SK-MEL-5 (cell line): ENCODE measurements around the gene GGCT. TPM values are rescaled to one million over a fixed set of nuclear protein-coding genes. Genes with fewer than 3 reads are reported as not detected.
A peak's percentile ranks its signal among the peaks of the same experiment; 100 is the strongest.
"Not testable (repeated sequence)": the region's sequence is repeated elsewhere in the genome, so short reads cannot be mapped to it uniquely, and the experiment has no call there.

ENCODE experiments used
- DNase-seq: peaks from one replicate; pipeline ENCODE4 v3.0.0-alpha.2; 2016; ENCODE audit warnings: low read depth, low spot score
- in situ Hi-C: cut with HindIII; loops from 2 replicates; pipeline ENCODE4 v1.10.0; 2016; ENCODE audit warnings: low sequenced_read_pairs, high pct_unique_total_duplicates, low pct_unique_long_range_greater_than_20kb
- polyA plus RNA-seq, 2 experiments: library from polyadenylated mRNA; depleted of rRNA; stranded (reverse); fragments of >200 nt; gene quantifications; 2 replicates each; pipeline ENCODE4 v1.2.3, GENCODE V29; 2015
- total RNA-seq: library from RNA; depleted of rRNA; stranded (reverse); fragments of >200 nt; shearing (Covaris generic); gene quantifications from 2 replicates; pipeline ENCODE4 v1.2.3, GENCODE V29; 2014; rRNA removed

Gene GGCT, protein sequence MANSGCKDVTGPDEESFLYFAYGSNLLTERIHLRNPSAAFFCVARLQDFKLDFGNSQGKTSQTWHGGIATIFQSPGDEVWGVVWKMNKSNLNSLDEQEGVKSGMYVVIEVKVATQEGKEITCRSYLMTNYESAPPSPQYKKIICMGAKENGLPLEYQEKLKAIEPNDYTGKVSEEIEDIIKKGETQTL
- total RNA-seq = 131 and 143 TPM in 2 replicates
- polyA plus RNA-seq (2015; cell fraction: cytosol; rRNA removed) = 111 and 123 TPM in 2 replicates
- 34.6 and 36.1 TPM in 2 replicates for polyA plus RNA-seq (2015; cell fraction: nucleus; rRNA removed)

DNA sequence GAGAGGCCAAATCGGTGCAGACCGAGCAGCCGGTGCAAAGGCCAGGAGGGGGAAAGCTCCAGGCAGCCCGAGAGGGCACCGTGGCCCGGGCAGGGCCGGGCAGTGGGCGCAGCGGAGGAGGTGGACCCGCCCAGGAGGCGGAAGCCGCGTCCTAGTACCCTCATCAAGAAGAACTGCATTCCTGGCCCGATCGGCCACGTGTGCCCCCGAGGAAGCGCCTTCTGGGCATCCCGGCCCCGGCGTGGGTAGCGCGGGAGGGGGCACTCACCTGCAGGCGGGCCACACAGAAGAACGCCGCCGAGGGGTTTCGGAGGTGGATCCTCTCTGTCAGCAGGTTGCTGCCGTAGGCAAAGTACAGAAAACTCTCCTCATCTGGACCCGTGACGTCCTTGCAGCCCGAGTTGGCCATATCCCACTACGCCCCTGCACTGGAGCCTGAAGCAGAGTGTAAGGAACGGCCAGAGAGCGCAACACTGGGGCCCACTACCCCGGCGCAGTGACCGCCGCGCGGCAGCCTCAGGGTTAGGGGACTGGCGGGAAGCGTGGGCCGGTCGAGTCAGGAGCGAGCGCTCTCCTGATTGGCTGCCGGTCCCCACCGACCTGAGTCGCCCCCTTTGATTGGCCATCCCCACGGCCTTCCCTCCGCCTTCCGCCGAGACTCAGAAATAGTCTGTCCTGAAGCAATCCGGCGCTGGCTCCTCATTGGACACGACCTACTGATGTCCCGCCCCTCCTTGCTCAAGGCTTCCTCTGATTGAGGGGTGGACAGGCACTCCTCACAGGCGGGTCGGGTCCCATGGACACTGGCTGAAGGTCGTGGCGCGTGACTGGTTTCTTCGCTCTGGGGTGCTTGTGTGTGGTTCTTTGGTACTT, at the start of gene GGCT:
GGCT (minus strand) TSS at position 529 of the 873 bp plus-strand sequence; CDS start at position 409, 120 bp downstream.
- DNase-seq = peak; percentile 100
- in situ Hi-C loops = no loop called here

DNA sequence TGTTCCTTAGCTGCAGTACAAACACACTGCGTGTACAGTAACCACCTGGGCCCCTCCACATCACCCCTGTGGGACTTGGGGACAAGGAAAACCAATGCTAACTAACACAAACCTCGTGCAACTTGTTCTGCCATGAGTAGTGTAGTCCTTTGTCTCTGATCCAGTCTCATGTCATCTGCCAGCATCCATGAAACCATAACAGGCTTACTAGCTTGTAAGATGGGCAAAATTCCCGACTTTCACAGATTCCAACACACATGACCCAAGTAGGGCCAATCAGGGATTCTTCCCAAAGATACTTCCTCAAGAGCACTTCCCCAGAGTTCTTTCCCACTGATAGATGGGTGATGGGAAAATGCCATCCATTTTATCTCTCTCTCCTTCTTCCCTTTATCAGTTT, 48.9 kb upstream of the GGCT start:
- no peak for DNase-seq
- in situ Hi-C loops = no loop called here

DNA sequence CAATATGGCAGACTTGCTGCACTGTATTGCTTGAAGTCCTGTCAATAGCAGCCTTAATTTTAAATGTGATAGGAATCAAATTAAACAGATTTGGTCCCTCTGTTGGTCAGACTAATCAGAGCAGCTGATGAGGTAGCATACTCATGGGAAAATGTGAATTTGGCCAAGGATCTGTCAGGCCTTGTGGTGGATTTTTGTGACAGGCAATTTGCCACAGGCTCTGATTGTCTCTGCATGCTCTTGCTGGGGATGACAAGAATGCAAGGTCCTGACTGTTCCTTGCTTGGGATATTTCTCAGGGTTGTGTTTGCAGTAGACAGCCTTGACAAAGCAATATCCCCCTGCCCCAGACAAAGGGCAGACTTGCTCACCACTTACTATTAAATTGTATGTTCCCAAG, 48.5 kb upstream of the GGCT start:
- in situ Hi-C loops = no loop called here

DNA sequence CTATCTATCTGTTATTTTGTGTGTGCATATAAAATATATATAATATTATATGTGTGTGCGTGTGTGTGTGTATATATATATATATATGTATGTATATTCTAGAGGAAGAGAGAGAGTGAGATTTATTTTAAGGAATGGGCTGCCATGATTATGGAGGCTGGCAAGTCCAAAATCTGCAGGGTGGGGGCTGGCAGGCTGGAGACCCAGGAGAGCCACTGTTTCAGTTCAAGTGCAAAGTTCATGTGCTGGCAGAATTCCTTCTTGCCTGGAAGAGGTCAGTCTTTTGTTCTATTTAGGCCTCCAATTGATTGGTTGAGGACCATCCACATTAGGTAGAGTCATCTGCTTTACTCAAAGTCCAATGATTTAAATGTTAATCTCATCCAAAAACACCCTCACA, 47.7 kb upstream of the GGCT start:
- in situ Hi-C loops = no loop called here

More for the DNA sequence above, 48.5 kb upstream of the GGCT start:
- no peak for DNase-seq

DNA sequence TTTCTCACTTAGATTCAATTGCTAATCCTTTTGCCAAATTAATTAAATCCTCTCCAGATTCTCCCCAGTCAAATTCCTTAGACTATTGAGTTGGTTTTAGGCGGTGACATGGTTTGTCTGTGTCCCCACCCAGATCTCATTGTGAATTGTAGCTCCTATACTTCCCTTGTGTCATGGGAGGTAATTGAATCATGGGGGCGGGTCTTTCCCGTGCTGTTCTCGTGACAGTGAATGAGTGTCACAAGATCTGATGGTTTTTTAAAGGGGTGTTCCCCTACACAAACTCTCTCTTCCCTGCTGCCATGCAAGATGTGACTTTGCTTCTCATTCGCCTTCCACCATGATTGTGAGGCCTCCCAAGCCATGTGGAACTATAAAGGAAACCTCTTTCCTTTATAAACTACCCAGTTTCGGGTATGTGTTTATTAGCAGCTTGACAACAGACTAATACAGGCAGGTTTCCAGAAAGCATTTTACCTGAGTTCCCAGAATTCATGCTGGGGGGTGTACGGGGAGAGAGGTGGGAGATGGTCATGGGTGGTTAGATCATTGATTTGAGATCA, 45.4 kb upstream of the GGCT start:
- peak; percentile 100 for DNase-seq
- in situ Hi-C loops = no loop called here

More for the DNA sequence above, 47.7 kb upstream of the GGCT start:
- no peak for DNase-seq

DNA sequence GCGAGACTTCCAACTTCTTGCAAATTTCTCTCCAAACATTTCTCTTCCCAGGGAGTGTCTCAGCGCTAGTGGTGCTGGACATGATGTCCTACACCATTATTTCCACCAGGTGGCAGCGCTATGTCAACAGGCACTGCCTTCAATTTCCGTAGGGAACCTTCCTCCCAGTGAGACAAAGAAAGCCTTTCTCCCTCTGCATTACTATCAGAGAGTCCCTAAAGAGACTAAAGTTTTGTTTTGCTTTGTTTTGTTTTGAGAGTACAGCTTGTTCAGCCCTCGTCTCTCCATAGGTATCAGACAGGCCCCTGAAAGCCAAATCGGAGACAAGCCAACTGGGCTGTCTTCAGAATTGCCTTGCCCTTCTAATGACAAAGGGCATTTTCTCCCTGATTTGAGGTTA, 44.2 kb upstream of the GGCT start:
- in situ Hi-C loops = no loop called here
- peak; percentile 98 for DNase-seq

DNA sequence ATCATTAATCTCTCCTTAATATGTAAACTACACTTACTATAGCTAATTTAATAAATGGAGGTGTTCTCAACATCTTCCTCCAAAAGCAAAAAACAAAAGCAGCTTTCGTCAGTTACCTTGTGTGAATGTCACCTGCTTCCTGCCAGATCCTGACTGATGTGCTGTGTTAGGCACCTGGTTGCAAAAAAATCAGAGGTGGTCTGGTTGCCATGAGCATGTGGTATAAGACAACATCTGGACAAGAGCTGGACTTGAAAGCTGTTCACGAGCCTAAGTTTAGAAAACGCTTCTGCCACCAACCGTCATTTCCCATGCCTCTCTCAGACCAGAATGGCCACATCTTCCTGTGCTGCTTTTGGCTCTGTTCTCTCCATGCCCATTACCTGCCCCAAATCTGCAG, 42.0 kb upstream of the GGCT start:
- in situ Hi-C loops = no loop called here
- DNase-seq = no peak

DNA sequence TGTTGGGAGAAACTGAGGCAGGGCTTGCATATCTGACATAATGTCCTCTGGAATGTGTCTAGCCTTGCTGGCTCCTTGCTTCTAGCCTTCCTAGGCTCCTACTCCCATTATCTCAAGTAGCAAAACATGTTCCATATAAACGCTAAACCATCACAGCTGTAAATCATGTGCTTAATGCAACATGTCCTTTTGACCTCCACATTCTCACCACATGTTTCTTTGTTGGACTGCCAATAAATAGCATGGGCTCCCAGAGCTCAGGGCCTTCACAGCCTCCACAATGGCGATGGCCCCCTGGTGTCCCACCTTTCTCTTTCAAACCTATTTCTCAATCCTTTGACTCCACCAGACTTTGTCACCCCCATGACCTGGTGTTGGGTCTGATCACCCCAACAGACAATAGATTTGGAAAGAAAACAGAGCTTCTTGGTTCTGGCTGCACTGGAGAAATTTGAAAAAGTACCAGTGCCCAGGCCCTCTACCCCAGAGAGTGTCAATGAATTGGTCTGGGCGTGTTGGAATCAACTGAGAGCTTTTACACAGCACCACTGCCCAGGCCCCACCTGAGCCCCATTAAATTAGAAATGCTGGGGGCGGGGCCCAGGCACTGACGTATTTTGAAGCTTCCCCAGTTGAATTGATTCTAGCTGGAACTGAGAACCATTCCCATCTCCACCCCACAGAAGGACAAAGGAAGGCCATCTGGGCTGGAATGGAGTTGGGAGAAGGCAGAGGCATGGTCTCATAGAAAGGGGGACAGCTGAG, 41.3 kb upstream of the GGCT start:
- in situ Hi-C loops = no loop called here
- no peak for DNase-seq

DNA sequence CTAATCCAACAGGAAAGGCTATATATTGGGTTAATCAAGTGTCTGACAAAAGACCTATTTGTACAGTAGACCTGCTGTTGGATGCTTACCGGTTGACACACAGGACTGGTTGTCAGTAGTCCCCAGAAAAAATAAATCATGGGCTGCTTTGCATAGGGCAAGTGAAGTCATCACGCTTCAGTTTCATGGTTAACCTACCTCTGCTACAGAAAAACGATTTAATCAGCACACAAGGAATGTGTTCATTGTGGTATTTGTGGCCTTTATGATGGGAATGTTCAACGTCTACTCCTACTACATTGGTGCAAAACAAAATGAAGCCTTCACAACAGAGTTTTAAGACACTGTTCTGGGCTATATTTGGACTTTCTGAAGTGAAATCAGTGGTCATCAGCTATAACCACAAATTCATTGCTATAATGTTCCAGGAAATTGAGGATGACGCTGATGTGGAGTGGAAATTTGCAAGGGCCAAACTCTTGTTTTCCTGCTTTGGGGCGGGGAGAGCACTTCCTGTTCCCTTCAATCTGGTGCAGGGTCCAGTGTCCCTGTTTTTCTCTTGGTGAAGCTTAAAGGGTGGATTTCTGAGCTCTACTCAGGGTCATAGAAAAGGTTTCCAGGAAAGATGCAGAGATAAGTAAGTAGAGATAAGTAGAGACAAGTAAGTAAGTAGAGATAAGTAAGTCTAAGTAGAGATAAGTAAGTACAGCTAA, 39.3 kb upstream of the GGCT start:
- in situ Hi-C loops = no loop called here
- peak; percentile 85 for DNase-seq

DNA sequence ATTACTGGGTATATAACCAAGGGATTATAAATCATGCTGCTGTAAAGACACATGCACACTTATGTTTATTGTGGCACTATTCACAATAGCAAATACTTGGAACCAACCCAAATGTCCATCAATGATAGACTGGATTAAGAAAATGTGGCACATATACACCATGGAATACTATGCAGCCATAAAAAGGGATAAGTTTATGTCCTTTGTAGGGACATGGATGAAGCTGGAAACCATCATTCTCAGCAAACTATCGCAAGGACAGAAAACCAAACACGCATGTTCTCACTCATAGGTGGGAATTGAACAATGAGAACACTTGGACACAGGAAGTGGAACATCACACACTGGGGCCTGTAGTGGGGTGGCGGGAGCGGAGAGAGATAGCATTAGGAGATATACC, 38.5 kb upstream of the GGCT start:
- DNase-seq, in situ Hi-C loops: not testable (repeated sequence)

DNA sequence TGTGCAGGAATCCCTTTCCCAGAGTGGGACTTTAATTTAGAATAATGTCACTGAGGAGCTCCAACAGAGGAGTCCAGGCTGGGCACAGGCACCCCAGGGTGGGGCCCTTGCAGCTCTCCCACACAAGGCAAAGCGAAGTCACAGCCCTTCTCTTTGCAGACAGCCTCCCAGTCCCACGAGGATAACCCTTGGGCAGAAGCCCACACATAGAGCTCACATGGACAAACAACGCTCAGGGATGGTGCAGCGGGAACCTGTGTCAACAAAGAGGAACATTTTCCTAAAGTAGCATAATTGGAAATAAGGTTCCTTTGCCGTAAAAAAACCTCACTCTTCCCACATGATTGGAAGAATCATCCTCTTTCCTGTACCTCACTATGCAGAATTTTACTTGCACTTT, 29.3 kb upstream of the GGCT start:
- DNase-seq = no peak
- in situ Hi-C loops = no loop called here

DNA sequence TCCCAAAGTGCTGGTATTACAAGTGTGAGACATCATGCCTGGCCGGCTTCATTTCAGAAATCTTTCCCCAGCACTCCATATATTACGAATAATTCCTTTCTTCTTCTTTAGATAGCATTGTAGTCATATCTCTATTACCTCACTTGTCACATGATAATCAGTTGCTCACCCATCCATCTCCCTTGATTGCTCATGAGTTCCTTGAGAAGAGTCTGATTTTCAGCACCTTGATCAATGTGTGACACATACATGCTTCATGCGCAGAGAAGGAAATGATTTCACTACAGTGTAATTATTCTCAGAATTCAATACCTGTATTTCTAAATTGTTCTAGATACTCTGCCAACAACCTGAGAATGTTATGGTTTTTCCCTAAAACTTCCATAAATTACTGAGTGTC, 26.7 kb upstream of the GGCT start:
- in situ Hi-C loops = no loop called here
- no peak for DNase-seq

DNA sequence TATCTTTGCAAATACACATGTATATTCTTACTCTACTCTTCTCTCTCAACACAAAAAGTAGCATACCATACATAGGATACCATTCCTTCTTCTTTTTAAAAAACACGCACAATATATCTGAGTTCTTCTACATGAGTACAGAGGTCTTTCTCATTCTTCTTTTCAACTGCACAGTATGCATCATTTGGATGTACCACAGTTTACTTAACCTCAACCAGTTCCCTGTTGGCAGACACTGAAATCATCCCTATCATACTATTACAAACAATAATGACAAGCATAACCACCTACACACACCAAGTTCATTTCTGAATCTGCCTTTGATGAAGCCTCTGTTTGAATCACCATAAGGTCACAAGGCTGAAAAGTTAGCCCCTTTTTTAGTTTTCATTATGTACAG, 25.7 kb upstream of the GGCT start:
- no peak for DNase-seq
- in situ Hi-C loops = no loop called here

DNA sequence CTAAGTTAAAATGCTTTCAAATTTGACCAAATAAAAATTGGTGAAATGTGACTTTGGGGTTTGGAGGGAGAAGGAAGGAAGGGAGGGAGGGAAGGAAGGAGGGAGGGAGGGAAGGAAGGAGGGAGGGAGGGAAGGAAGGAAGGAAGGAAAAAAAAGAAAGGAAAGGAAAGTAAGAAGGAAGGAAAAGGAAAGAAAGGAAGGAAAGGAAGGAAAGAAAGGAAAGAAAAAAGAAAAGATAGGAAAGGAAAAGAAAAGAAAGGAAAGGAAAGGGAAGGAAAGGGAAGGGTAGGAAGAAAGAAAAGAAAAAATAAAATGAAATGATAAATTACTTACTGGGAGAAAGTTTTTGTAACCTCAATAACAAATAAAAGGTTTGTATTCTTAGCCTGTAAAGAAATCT, 24.1 kb upstream of the GGCT start:
- no peak for DNase-seq
- in situ Hi-C loops = no loop called here

DNA sequence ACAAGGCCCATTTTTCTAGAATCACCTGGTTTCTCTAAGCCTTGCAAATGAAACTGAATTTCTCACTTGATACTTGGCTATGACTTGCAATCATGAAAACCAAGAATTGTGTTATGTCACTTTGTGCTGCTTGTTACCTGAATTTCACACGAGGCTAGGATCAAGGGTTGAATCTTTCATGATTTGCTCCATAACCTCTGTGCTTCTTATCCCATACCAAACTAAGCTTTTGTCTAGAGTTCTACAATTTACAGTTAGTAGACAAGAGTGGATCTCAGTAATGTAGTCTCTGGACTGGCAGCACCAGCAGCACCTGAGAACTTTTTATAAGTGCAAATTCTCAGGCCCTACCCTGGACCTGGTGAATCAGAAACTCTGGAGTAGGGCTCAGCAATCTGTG, 22.7 kb upstream of the GGCT start:
- in situ Hi-C loops, DNase-seq: not testable (repeated sequence)

DNA sequence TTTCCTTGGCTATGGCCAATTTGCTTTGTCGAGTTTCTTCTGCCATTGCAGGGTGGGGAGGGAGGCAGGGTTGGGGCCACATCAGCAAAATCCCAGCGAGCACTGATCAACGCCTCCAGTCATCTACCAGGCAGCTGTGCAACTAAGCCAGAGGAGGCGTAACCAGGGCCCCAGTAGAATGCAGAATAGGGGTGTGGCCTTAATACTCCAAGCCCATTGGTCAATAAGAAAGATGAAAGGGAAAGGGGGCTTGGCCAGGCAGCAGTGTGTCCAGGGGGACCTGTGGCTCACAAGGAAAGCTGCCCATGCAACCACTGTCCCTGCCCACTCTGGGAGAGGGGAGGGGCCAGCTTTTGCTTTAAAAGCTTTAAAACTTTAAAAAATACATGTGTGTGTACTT, 21.5 kb upstream of the GGCT start:
- DNase-seq = peak; percentile 30
- in situ Hi-C loops = no loop called here

DNA sequence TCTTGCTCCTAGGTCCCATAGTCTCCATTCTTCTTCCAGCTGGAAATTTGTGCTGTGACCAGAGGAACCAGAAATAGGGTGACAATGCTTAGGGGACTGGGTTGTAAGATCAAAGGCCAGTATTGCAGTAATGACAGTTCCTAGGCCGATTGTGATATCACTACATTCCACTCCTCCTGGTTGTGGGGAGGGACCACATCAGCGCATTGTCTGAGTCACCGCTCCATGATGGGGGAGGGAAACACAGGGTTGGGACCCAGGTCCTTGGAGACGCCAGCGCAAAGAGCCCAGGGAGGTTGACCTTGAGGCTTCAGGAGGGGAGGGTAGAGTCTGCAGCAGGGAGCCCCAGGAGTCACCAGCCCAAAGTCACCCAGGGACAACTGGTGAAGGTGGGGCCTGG, 20.8 kb upstream of the GGCT start:
- in situ Hi-C loops = no loop called here
- DNase-seq = no peak
